Measurements from ENCODE around the gene CAST. TPM values are rescaled to one million over a fixed set of nuclear protein-coding genes. Genes with fewer than 3 reads are reported as not detected.

The CAST gene
- total RNA-seq, 2 donors from 2014 or later, result 175 to 347 TPM

DNA sequence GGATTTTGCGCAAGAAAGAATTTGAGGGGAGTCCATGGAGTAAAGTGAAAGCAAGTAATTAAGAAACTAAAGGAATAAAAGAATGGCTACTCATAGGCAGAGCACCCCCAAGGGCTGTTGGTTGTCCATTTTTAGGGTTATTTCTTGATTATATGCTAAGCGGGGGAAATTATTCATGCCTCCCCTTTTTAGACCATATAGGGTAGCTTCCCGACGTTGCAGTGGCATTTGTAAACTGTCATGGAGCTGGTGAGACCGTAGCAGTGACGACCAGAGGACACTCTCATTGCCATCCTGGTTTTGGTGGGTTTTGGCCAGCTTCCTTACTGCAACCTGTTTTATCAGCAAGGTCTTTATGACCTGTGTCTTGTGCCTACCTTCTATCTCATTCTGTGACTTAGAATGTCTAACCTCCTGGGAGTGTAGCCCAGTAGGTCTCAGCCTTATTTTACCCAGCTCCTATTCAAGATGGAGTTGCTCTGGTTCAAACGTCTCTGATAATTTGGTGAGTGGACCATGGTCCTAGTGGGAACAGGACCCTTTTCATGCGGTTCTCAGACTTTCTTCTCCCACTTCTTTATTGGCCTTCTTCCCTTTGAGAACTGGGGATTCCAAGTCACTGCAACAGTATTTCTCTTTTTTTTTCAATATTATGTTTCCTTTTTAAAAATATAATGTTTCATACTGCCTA lies 146.8 kb downstream of the CAST start:
- Histone ChIP-seq H3K4me1 (ENCODE audit: control insufficient read depth in 1 of 2, low read depth in 2 of 2) (peaks cover 10 to 17% of the 10 kb centered on the region in 2 donors), H3K27ac (peak overlapping the region in 1 of 2 donors; percentile 100), H3K36me3 (no peaks in the 10 kb centered on the region), H3K27me3 (replicated peaks; ENCODE audit: insufficient read depth) (no peaks in the 10 kb centered on the region), H3K4me3 (peak overlapping the region; percentile 99), H3K9me3 (no peaks in the 10 kb centered on the region)
- no peak for DNase-seq (ENCODE audit: low spot score)
- ATAC-seq (ENCODE audit: insufficient number of reproducible peaks, low FRiP score, low read depth), result no peak
- TF ChIP-seq, protein P1, sequence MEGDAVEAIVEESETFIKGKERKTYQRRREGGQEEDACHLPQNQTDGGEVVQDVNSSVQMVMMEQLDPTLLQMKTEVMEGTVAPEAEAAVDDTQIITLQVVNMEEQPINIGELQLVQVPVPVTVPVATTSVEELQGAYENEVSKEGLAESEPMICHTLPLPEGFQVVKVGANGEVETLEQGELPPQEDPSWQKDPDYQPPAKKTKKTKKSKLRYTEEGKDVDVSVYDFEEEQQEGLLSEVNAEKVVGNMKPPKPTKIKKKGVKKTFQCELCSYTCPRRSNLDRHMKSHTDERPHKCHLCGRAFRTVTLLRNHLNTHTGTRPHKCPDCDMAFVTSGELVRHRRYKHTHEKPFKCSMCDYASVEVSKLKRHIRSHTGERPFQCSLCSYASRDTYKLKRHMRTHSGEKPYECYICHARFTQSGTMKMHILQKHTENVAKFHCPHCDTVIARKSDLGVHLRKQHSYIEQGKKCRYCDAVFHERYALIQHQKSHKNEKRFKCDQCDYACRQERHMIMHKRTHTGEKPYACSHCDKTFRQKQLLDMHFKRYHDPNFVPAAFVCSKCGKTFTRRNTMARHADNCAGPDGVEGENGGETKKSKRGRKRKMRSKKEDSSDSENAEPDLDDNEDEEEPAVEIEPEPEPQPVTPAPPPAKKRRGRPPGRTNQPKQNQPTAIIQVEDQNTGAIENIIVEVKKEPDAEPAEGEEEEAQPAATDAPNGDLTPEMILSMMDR (IDR thresholded peaks at IDR 0.05), result no peak

DNA sequence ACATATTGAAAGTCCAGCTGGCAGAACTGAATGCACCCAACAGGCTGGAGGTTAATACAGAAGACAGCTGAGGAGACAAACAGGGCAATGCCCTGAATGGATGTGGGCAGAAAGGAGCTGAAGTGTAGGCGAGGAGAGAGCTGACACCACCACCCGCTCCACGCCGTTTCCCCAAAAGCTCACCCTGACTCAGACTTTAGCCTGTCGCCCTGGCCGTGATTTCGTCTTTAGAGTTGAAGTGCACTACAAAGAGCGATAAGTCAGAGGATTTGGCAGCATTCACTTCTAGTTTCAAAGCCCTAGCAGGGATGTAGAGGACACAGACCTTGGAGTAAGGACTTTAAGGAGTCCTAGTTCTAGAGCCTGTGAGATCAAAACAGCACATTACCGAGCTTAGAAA lies 147.7 kb downstream of the CAST start:
- DNase-seq (ENCODE audit: low spot score) (no peak), ATAC-seq (ENCODE audit: insufficient number of reproducible peaks, low FRiP score, low read depth) (no peak)
- Histone ChIP-seq H3K4me3 (no peak overlapping the region), H3K27me3 (replicated peaks; ENCODE audit: insufficient read depth) (no peaks in the 10 kb centered on the region), H3K9me3 (no peaks in the 10 kb centered on the region), H3K4me1 (ENCODE audit: control insufficient read depth in 1 of 2, low read depth in 2 of 2) (peaks cover 10 to 17% of the 10 kb centered on the region in 2 donors), H3K36me3 (no peaks in the 10 kb centered on the region), H3K27ac (no peak overlapping the region)
- TF ChIP-seq, protein P1 (IDR thresholded peaks at IDR 0.05), result no peak

DNA sequence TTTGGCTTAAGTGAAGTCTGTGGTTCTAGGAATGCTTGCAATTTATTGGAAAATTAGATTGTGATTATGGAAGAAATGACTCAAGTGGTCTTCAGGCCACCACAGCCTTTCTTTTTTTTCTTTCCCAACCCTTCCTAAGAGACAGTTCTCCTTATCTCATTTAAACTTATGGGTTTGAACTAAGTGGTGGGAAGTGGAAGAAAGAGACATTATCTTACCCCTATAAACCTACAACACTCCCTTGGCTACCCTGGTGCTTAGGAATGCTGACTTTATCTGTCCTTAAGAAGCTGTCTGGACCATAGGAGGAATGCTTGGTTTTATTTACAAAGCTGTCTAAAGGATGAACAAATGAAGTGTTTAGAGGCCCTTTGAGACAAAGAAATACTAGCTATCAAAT lies 150.7 kb downstream of the CAST start:
- Histone ChIP-seq H3K27ac (no peak overlapping the region), H3K4me1 (ENCODE audit: control insufficient read depth in 1 of 2, low read depth in 2 of 2) (peaks cover 2 to 5% of the 10 kb centered on the region in 2 donors), H3K9me3 (no peaks in the 10 kb centered on the region), H3K4me3 (no peak overlapping the region), H3K27me3 (replicated peaks; ENCODE audit: insufficient read depth) (no peaks in the 10 kb centered on the region), H3K36me3 (no peaks in the 10 kb centered on the region)
- TF ChIP-seq, protein P1 (IDR thresholded peaks at IDR 0.05), result no peak
- no peak for ATAC-seq (ENCODE audit: insufficient number of reproducible peaks, low FRiP score, low read depth)
- DNase-seq (ENCODE audit: low spot score), result no peak

DNA sequence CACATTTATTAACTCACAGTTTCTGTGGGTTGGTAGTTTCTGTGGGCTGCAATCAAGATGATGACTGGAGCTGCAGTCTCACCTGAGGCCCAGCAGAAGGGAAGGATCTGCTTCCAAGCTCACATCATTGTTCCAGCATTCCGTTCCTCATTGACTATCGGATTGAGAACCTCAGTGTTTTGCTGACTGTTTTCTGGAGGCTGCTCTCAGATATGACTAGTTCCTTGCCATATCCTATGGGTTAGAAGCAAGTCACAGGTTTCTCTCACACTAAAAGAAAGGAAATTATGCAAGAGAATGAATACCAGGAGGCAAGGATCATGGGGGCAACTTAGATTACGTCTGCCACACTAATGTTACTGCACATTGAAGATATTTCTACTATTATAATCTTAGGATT lies 151.9 kb downstream of the CAST start:
- H3K9me3 ChIP-seq, result no peaks in the 10 kb centered on the region
- H3K27ac ChIP-seq, result no peak overlapping the region
- no peaks in the 10 kb centered on the region for H3K36me3 ChIP-seq
- no peak overlapping the region for H3K4me3 ChIP-seq
- ATAC-seq (ENCODE audit: insufficient number of reproducible peaks, low FRiP score, low read depth), result no peak
- no peak for DNase-seq (ENCODE audit: low spot score)
- H3K27me3 ChIP-seq (replicated peaks; ENCODE audit: insufficient read depth), result no peaks in the 10 kb centered on the region
- TF ChIP-seq, protein P1 (IDR thresholded peaks at IDR 0.05), result no peak
- no peaks in the 10 kb centered on the region for H3K4me1 ChIP-seq (ENCODE audit: control insufficient read depth in 1 of 2, low read depth in 2 of 2)

DNA sequence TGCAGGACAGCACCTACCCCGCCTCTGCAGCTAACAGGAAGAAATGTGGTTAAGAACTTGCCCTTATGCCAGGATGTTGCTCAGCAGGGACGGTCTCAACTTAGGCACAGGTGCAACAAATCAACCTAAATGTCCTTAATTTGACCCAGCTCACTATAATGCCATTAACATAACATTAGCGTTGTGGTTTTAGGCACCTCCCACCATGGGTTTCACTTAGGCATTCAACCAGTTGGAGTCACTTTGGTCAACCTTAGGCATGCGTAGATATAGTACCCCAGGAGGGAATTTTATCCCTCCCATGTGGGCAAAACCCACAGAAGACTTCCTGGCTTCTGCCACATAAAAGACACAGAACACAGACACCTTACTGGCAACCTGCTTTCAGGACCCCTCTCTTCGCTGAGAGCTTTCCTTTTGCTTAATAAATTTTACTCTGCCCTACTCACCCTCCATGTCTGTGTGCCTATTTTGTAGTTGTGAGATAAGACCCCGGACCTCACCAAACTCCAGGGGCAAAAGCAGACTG lies 154.3 kb downstream of the CAST start:
- DNase-seq (ENCODE audit: low spot score) (no peak), ATAC-seq (ENCODE audit: insufficient number of reproducible peaks, low FRiP score, low read depth) (no peak)
- peak overlapping the region; percentile 18 for H3K4me3 ChIP-seq
- H3K4me1 ChIP-seq (ENCODE audit: control insufficient read depth in 1 of 2, low read depth in 2 of 2), result no peaks in the 10 kb centered on the region
- TF ChIP-seq, protein P1 (IDR thresholded peaks at IDR 0.05), result no peak
- no peaks in the 10 kb centered on the region for H3K27me3 ChIP-seq (replicated peaks; ENCODE audit: insufficient read depth)
- no peak overlapping the region for H3K27ac ChIP-seq
- H3K36me3 ChIP-seq, result no peaks in the 10 kb centered on the region
- H3K9me3 ChIP-seq, result no peaks in the 10 kb centered on the region
